GM12801 (cell line): ENCODE measurements around the gene RPP30.

Source experiments
- CTCF ChIP-seq: IDR thresholded peaks from one replicate; pipeline ENCODE4 v1.5.1; 2011; ENCODE audit warnings: control low read depth; ENCODE audit not compliant: insufficient read length; ENCODE audit errors: extremely low read depth

The RPP30 gene

GRCh38 chr10:90893190-90893589 is 21.4 kb downstream of the RPP30 start:
- no peak for TF ChIP-seq CTCF

- TF ChIP-seq CTCF, result no peak
These were observed 34.2 kb downstream of the RPP30 start for GRCh38 chr10:90905925-90906324.

DNA sequence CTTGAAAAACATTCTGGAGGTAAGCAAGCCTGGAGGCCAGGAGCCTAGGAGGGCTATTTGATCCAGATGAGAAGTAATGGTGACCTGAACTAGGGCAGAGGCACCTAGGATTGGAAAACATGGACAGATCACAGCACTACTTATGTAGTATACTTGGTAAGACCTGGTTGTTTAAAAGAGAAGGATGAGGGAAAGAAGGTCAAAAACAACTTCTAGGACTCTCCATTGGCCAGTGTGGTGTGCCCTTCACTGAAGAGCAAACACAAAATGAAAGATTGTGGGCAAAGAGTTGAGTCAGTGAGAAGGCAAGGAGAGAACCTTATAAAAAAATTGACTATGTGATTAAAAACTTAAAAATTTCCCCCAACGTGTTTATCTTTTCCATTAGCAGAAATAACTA is 34.8 kb downstream of the RPP30 start:
- TF ChIP-seq CTCF, result no peak

DNA sequence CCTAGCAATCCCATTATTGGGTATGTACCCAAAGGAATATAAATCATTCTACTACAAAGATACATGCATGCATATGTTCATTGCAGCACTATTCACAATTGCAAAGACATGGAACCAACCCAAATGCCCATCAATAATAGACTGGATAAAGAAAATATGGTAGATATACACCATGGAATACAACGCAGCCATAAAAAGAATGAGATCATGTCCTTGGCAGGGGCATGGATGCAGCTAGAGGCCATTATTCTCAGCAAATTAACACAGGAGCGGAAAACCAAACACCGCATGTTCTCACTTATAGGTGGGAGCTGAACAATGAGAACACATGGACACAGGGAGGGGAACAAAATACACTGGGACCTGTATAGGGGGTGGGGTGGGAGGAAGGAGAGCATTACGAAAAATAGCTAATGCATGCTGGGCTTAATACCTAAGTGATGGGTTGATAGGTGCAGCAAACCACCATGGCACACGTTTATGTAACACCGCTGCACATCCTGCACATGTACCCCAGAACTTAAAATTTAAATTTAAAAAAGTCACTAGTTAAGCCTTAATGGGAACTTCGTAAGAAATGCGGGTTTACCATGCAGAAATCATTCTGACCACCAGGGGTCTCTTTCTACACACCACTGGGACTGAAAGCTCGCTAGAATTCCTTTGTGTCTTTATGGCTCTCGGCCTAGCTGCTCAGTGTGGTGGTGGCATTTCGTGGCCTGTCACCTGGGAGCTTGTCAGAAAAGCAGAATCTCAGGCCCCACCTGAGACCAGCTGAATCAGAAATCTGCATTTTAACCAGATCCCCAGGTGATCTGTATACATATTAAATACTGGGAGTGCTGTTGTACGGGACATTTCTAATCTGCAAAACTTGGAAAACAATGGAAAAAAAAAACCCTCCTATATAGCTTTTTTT is 39.6 kb downstream of the RPP30 start:
- no peak for TF ChIP-seq CTCF

- no peak for TF ChIP-seq CTCF
These were observed 40.4 kb downstream of the RPP30 start for GRCh38 chr10:90912174-90912573.

DNA sequence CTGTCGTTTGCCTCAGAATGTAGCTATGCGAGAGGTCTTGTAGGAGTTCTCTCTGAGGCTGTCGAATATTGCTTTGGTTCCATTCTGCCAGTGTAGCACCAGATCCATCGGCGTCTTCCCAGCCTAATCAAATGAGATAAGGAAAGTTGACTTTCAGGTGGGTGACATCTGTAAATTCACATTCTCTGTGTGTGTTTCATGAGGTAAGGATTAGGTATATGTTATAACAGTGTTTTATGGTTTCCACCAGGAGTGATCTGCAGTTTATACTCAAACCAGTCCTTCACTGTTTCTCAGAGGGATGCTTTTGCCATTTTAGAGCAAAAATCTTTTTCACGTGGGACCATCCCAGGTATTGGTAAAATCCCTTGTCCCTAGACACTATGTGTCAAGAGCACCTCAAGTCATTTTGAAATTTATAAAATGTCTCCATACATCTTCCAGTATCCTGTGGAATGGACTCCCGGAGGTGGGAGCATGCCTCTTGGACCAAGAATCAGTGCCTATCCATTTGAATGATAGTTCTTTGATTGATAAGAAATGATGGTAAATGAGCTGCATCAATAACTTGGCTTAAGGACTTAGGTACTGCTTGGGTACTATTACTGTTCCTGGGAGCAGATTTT is 41.2 kb downstream of the RPP30 start:
- TF ChIP-seq CTCF, result no peak

DNA sequence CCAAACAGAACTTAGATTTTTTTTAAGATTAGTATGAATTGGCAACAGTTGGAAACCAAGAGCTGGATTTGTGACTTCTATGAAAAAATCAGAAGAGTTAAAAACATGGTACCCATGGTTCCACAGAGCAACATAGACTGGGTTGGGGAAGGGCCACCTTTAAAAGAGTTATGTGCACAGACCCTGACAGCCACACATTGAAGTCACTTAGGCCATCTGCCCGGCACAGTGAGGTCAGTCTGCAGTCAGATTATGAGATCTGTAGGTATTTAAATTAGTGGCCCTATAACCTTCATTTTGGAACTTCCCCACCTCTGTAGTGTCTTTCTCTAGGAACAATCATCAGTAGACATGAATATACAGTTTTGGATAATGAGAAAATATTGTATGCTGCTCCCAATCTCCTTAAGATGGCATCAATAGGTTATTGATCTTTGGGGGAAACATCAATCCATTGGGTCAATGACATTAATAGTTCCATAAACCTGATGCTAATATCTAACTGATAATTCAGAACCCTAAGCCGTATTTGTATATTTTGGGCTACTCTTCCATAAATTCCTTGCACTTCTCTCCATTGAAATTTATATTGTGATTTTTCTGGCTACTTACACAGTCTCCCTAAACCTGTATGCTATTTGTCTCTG is 42.1 kb downstream of the RPP30 start:
- no peak for TF ChIP-seq CTCF
